Tibial artery (tissue), 4 donors: Measurements from ENCODE around the gene PTPRD.

Source experiments
- DNase-seq, 2 donors: peaks; one replicate each; pipeline ENCODE4 v3.0.0-alpha.2; 2019
- H3K27ac ChIP-seq, 2 donors: fragments of 200-600 bp; sonication (generic) in 1 of 2; 1 replicate in 1 of 2; 2 replicates in 1 of 2; pipeline ENCODE4 v1.5.1; 2018 to 2019; ENCODE audit warnings: mild to moderate bottlenecking in 1 of 2
- H3K27me3 ChIP-seq, 2 donors: fragments of 200-600 bp; sonication (generic) in 1 of 2; one replicate each; pipeline versions ENCODE4 v1.5.1 to v1.6.0; 2016 to 2019
- H3K36me3 ChIP-seq, 3 donors: fragments of 200-600 bp; sonication (generic) in 2 of 3; one replicate each; pipeline ENCODE4 v1.5.1; 2016 to 2019; ENCODE audit warnings: mild to moderate bottlenecking in 2 of 3
- H3K4me1 ChIP-seq, 4 donors: fragments of 200-600 bp; sonication (generic) in 2 of 4; 1 replicate in 3 of 4; 2 replicates in 1 of 4; pipeline ENCODE4 v1.5.1; 2016 to 2019
- H3K4me3 ChIP-seq, 2 donors: fragments of 200-600 bp; sonication (generic) in 1 of 2; 1 replicate in 1 of 2; 2 replicates in 1 of 2; pipeline ENCODE4 v1.5.1; 2018 to 2019; ENCODE audit warnings: mild to moderate bottlenecking in 2 of 2
- H3K9me3 ChIP-seq, 3 donors: fragments of 200-600 bp; sonication (generic) in 1 of 3; one replicate each; pipeline ENCODE4 v1.5.1; 2016 to 2019
- intact Hi-C: fragments of 100-400 bp; cut with DNase I; formaldehyde crosslinking; loops from one replicate; pipeline ENCODE4 v1.15.0; 2023; ENCODE audit warnings: low total_unique reads
- TF ChIP-seq, protein P1 (sequence below), 2 experiments: fragments of 200-600 bp in 1 of 2; fragments of 450-650 bp in 1 of 2; IDR thresholded peaks; one replicate each; pipeline ENCODE4 v1.5.1; 2017 to 2019; ENCODE audit warnings: antibody characterized with exemption in 2 of 2, mild to moderate bottlenecking in 1 of 2, moderate library complexity in 1 of 2

The PTPRD gene

DNA sequence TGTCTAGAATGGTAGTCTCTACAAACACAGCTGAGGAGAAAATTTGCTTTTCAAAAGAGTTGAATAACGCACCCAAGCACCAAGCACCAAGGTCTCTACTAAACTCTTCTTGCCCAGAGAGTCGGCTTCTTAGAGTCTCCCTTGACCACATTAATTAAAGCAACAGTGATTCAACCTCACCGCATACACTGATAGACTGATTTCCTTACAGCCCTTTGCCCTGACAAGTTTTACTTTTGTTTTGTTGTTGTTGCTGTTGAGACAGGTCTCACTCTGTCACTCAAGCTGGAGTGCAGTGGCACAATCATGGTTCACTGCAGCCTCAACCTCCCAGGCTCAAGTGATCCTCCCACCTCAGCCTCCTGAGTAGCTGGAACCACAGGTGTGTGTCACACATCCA, 1777.5 kb downstream of the PTPRD start:
- intact Hi-C loops = no loop called here
- no peak for DNase-seq
- Histone ChIP-seq H3K4me3 (no peak overlapping the region), H3K9me3 (no peaks in the 10 kb centered on the region), H3K27me3 (no peaks in the 10 kb centered on the region), H3K27ac (no peak overlapping the region), H3K36me3 (no peaks in the 10 kb centered on the region), H3K4me1 (no peaks in the 10 kb centered on the region)
- TF ChIP-seq, protein P1, sequence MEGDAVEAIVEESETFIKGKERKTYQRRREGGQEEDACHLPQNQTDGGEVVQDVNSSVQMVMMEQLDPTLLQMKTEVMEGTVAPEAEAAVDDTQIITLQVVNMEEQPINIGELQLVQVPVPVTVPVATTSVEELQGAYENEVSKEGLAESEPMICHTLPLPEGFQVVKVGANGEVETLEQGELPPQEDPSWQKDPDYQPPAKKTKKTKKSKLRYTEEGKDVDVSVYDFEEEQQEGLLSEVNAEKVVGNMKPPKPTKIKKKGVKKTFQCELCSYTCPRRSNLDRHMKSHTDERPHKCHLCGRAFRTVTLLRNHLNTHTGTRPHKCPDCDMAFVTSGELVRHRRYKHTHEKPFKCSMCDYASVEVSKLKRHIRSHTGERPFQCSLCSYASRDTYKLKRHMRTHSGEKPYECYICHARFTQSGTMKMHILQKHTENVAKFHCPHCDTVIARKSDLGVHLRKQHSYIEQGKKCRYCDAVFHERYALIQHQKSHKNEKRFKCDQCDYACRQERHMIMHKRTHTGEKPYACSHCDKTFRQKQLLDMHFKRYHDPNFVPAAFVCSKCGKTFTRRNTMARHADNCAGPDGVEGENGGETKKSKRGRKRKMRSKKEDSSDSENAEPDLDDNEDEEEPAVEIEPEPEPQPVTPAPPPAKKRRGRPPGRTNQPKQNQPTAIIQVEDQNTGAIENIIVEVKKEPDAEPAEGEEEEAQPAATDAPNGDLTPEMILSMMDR (IDR thresholded peaks at IDR 0.05) = no peak

DNA sequence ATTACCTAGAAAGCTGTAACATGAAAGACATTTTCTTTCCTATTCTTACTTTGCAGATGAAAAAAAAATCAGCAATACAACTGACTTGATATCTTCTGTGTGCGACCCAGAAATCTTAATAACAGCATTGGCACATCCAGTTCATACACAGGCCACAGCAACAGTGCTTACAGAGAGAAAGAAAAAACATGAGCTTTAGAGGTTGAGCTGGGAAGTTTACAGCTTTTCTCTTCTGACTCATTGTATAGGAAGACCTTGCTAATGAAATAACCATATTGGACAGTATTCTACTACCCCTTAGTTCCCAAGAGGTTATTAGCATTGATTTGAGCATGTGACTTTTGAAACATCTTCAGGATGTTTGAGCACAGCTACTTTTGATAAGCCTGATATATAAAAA, 1779.8 kb downstream of the PTPRD start:
- H3K36me3 ChIP-seq = no peaks in the 10 kb centered on the region
- no peaks in the 10 kb centered on the region for H3K27me3 ChIP-seq
- intact Hi-C loops = no loop called here
- TF ChIP-seq, protein P1 (IDR thresholded peaks at IDR 0.05) = no peak
- no peak overlapping the region for H3K27ac ChIP-seq
- no peaks in the 10 kb centered on the region for H3K9me3 ChIP-seq
- no peaks in the 10 kb centered on the region for H3K4me1 ChIP-seq
- DNase-seq = no peak
- H3K4me3 ChIP-seq = no peak overlapping the region

DNA sequence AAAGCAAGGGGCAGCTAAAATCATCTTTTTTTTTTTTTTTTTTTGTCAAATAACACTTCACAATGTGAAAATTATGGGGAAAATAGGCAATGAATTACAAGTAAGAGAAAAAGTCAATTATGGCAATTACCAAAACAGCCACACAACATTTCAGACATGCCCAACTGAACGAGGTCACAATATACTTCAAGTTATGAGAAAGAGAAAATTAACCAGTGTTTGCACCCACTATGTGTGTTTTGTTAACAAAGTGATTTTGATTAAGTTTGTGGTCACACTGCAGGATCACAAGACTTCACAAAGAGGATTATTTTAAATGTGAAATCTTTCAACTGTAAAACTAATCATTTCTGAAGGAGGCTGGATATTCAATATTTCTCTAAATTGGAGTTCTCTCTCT, 1780.4 kb downstream of the PTPRD start:
- H3K27ac ChIP-seq = no peak overlapping the region
- TF ChIP-seq, protein P1 (IDR thresholded peaks at IDR 0.05) = no peak
- intact Hi-C loops = no loop called here
- DNase-seq = no peak
- no peaks in the 10 kb centered on the region for H3K4me1 ChIP-seq
- H3K9me3 ChIP-seq = no peaks in the 10 kb centered on the region
- no peaks in the 10 kb centered on the region for H3K36me3 ChIP-seq
- H3K27me3 ChIP-seq = no peaks in the 10 kb centered on the region
- no peak overlapping the region for H3K4me3 ChIP-seq

GRCh38 chr9:8831568-8831967, 1781.2 kb downstream of the PTPRD start:
- Histone ChIP-seq H3K27ac (no peak overlapping the region), H3K4me1 (no peaks in the 10 kb centered on the region), H3K27me3 (no peaks in the 10 kb centered on the region), H3K9me3 (no peaks in the 10 kb centered on the region), H3K36me3 (no peaks in the 10 kb centered on the region), H3K4me3 (no peak overlapping the region)
- TF ChIP-seq, protein P1 (IDR thresholded peaks at IDR 0.05) = no peak
- no peak for DNase-seq
- intact Hi-C loops = no loop called here

DNA sequence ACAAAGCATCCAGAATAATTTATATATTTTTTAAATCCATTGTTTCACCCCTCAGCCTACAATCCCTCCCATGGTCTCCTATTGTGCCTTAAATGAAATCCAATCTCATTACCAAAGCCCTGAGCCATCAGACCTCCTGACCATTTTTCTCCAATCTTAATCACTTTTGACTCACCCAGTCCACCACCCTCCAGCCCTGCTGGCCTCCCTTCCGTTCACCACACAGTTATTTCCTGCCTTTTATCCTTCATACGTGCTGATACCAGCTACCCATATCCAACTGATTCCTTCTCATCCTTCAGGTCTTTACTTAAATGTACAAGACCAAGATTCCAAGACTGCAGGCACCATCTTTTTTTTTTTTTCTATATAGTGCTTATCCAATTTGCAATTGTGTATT, 1786.5 kb downstream of the PTPRD start:
- TF ChIP-seq, protein P1 (IDR thresholded peaks at IDR 0.05) = no peak
- Histone ChIP-seq H3K27me3 (no peaks in the 10 kb centered on the region), H3K4me3 (no peak overlapping the region), H3K36me3 (no peaks in the 10 kb centered on the region), H3K4me1 (peaks cover 0 to 15% (median 0%) of the 10 kb centered on the region in 4 donors), H3K27ac (no peak overlapping the region), H3K9me3 (no peaks in the 10 kb centered on the region)
- DNase-seq = no peak
- intact Hi-C loops = no loop called here

GRCh38 chr9:8825585-8826147, 1787.1 kb downstream of the PTPRD start:
- intact Hi-C loops = no loop called here
- Histone ChIP-seq H3K4me1 (peaks cover 0 to 15% (median 0%) of the 10 kb centered on the region in 4 donors), H3K27ac (no peak overlapping the region)

More at GRCh38 chr9:8825585-8826147, 1787.1 kb downstream of the PTPRD start:
- Histone ChIP-seq H3K9me3 (no peaks in the 10 kb centered on the region), H3K4me3 (peak overlapping the region in 1 of 2 donors; percentile 14), H3K27me3 (no peaks in the 10 kb centered on the region), H3K36me3 (no peaks in the 10 kb centered on the region)
- DNase-seq = no peak
- TF ChIP-seq, protein P1 (IDR thresholded peaks at IDR 0.05) = no peak
